Measurements from ENCODE around the gene CHERP.

- no peak for TF ChIP-seq CTCF (IDR thresholded peaks at IDR 0.05)
- no peak for TF ChIP-seq POLR2A (IDR thresholded peaks at IDR 0.05)
Observed at GRCh38 chr19:16582486-16583261, 40.4 kb upstream of the CHERP start.
